HEK293 (cell line): ENCODE results near the gene EFEMP2.

Experiments used
- CTCF ChIA-PET: fragments of 350-600 bp; formaldehyde crosslinking; extraction: SDS; loops from one replicate; lab custom pipeline; 2021; ENCODE audit warnings: antibody characterized with exemption; lab: Yijun Ruan, JAX
- POLR2A ChIA-PET: fragments of 300-600 bp; formaldehyde crosslinking; extraction: SDS; loops from one replicate; lab custom pipeline; 2020; ENCODE audit warnings: antibody characterized with exemption, inconsistent platforms; lab: Yijun Ruan, JAX
- H3K27ac ChIP-seq: fragments of 200-500 bp; sonication (Bioruptor generic); 2 replicates; pipeline ENCODE4 v1.5.1; 2014; ENCODE audit warnings: low read depth, low read length, control low read depth, inconsistent platforms; ENCODE audit errors: extremely low read depth
- H3K36me3 ChIP-seq, 2 experiments: fragments of 200-500 bp in 1 of 2; sonication (Bioruptor generic) in 1 of 2; 1 replicate in 1 of 2; 2 replicates in 1 of 2; pipeline ENCODE4 v1.5.1; 2014 to 2017; ENCODE audit warnings: inconsistent platforms in 2 of 2, low read length in 2 of 2; ENCODE audit not compliant: control insufficient read depth in 2 of 2, insufficient read depth in 1 of 2
- H3K4me1 ChIP-seq: fragments of 200-500 bp; sonication (Bioruptor generic); 2 replicates; pipeline ENCODE4 v1.5.1; 2014; ENCODE audit warnings: mild to moderate bottlenecking, low read length, inconsistent platforms; ENCODE audit not compliant: control insufficient read depth, insufficient read depth
- H3K4me3 ChIP-seq: 2 replicates; pipeline ENCODE4 v1.5.1; 2011; ENCODE audit warnings: low read depth, mild to moderate bottlenecking, control low read depth, low read length, moderate library complexity
- H3K9me3 ChIP-seq: fragments of 200-500 bp; sonication (Bioruptor generic); 2 replicates; pipeline ENCODE4 v1.5.1; 2014; ENCODE audit warnings: low read depth, low read length, inconsistent platforms; ENCODE audit not compliant: control insufficient read depth, insufficient read depth
- PBX3 ChIP-seq: sonication (generic); formaldehyde crosslinking; IDR thresholded peaks from 2 replicates; pipeline ENCODE4 v1.8.1; 2022; ENCODE audit warnings: mild to moderate bottlenecking, moderate library complexity, missing genetic modification reagents
- REPIN1 ChIP-seq: fragments of 450-650 bp; formaldehyde crosslinking; IDR thresholded peaks from 2 replicates; pipeline ENCODE4 v1.5.1; 2017; ENCODE audit warnings: missing biosample characterization, missing genetic modification characterization, low read depth
- TSHZ1 ChIP-seq: fragments of 450-650 bp; formaldehyde crosslinking; IDR thresholded peaks from 2 replicates; pipeline ENCODE4 v1.5.1; 2016; ENCODE audit warnings: missing biosample characterization, missing genetic modification characterization, borderline replicate concordance
- ZFHX2 ChIP-seq: fragments of 450-650 bp; formaldehyde crosslinking; conservative IDR thresholded peaks from 2 replicates; pipeline ENCODE4 v1.5.1; 2016; ENCODE audit warnings: missing biosample characterization, missing genetic modification characterization
- ZNF121 ChIP-seq: fragments of 450-650 bp; formaldehyde crosslinking; IDR thresholded peaks from 2 replicates; pipeline ENCODE4 v1.5.1; 2016; ENCODE audit warnings: missing biosample characterization, missing genetic modification characterization
- ZNF19 ChIP-seq: fragments of 450-650 bp; formaldehyde crosslinking; IDR thresholded peaks from 2 replicates; pipeline ENCODE4; 2016; ENCODE audit warnings: missing biosample characterization, missing genetic modification characterization, low read depth
- ZNF280D ChIP-seq: fragments of 450-650 bp; formaldehyde crosslinking; IDR thresholded peaks from 2 replicates; pipeline ENCODE4 v1.5.1; 2016; ENCODE audit warnings: missing biosample characterization, missing genetic modification characterization
- ZNF37A ChIP-seq: fragments of 450-650 bp; IDR thresholded peaks from 2 replicates; pipeline ENCODE4 v1.5.1; 2018; ENCODE audit warnings: missing biosample characterization, missing genetic modification characterization
- ZNF510 ChIP-seq: fragments of 450-650 bp; formaldehyde crosslinking; IDR thresholded peaks from 2 replicates; pipeline ENCODE4 v1.5.1; 2018; ENCODE audit warnings: mild to moderate bottlenecking, missing genetic modification characterization, missing biosample characterization; ENCODE audit not compliant: insufficient replicate concordance
- ZNF560 ChIP-seq: fragments of 450-650 bp; formaldehyde crosslinking; IDR thresholded peaks from 2 replicates; pipeline ENCODE4 v1.5.1; 2017; ENCODE audit warnings: missing biosample characterization, missing genetic modification characterization, borderline replicate concordance
- ZNF596 ChIP-seq: fragments of 450-650 bp; IDR thresholded peaks from 2 replicates; pipeline ENCODE4 v1.5.0; 2018; ENCODE audit warnings: missing biosample characterization, mild to moderate bottlenecking, missing genetic modification characterization, moderate library complexity
- ZNF600 ChIP-seq: fragments of 450-650 bp; formaldehyde crosslinking; IDR thresholded peaks from 2 replicates; pipeline ENCODE4 v1.5.1; 2016; ENCODE audit warnings: missing biosample characterization, missing genetic modification characterization
- ZNF707 ChIP-seq: fragments of 450-650 bp; formaldehyde crosslinking; IDR thresholded peaks from 2 replicates; pipeline ENCODE4 v1.5.1; 2016; ENCODE audit warnings: missing biosample characterization, missing genetic modification characterization
- ZNF777 ChIP-seq: fragments of 450-650 bp; formaldehyde crosslinking; IDR thresholded peaks from 2 replicates; pipeline ENCODE4 v1.5.1; 2017; ENCODE audit warnings: missing biosample characterization, missing genetic modification characterization, borderline replicate concordance
- ZXDB ChIP-seq: fragments of 450-650 bp; formaldehyde crosslinking; IDR thresholded peaks from 2 replicates; pipeline ENCODE4 v1.5.1; 2016; ENCODE audit warnings: missing biosample characterization, missing genetic modification characterization
- TF ChIP-seq, protein P1 (sequence below): fragments of 450-650 bp; formaldehyde crosslinking; IDR thresholded peaks from 2 replicates; pipeline ENCODE4 v1.5.1; 2017; ENCODE audit warnings: missing biosample characterization, missing genetic modification characterization
- TF ChIP-seq, protein P2 (sequence below): fragments of 450-650 bp; formaldehyde crosslinking; IDR thresholded peaks from 2 replicates; pipeline ENCODE4 v1.5.1; 2016; ENCODE audit warnings: missing biosample characterization, missing genetic modification characterization

The EFEMP2 gene

DNA sequence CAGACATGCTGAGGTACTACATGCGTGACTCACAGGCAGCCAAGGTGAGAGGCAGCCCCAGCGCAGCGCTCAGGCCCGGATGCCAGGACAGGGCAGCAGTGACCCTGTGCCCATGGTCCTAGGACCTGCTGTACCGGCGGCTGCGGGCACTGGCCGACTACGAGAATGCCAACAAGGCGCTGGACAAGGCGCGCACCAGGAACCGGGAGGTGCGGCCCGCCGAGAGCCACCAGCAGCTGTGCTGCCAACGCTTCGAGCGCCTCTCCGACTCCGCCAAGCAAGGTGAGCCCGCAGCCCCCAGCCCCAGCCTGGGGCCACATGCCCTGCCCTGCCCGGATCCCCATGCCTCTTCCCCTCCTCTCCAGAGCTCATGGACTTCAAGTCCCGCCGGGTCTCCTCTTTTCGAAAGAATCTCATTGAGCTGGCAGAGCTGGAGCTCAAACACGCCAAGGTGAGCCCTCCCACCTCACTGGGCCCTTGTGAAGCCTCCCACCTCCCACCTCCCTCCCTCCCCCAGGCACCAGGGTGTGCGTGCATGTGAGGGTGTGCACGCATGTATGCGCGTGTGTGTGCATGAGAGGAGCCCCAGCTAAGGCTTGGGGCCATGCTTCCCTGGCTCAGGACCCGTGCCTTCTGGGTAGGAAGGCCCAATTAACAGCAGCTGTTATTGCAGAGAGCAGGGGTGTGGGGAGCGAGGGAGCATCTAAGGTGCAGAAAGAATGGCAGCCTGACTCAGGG lies 19.9 kb downstream of the EFEMP2 start:
- no peak overlapping the region for H3K27ac ChIP-seq
- peaks cover 0 to 56% of the 10 kb centered on the region in 2 experiments; a peak in 1 of 3 replicates for H3K36me3 ChIP-seq
- POLR2A ChIA-PET, result interaction anchor here (0.9 to 2.4 kb wide), 4 partner anchors 9 to 38 kb away, joined by 3 to 11 read pairs (median 4); partner anchors contain the start of gene CCDC85B
- H3K9me3 ChIP-seq, result no peaks in the 10 kb centered on the region
- H3K4me3 ChIP-seq, result no peak overlapping the region
- TF ChIP-seq REPIN1 (no peak), ZNF596 (tag by site-specific recombination) (no peak)
- TF ChIP-seq, protein P1, sequence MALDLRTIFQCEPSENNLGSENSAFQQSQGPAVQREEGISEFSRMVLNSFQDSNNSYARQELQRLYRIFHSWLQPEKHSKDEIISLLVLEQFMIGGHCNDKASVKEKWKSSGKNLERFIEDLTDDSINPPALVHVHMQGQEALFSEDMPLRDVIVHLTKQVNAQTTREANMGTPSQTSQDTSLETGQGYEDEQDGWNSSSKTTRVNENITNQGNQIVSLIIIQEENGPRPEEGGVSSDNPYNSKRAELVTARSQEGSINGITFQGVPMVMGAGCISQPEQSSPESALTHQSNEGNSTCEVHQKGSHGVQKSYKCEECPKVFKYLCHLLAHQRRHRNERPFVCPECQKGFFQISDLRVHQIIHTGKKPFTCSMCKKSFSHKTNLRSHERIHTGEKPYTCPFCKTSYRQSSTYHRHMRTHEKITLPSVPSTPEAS, result peak; percentile 46; the same call in 1 of the 2 replicates
- H3K4me1 ChIP-seq, result no peaks in the 10 kb centered on the region
- CTCF ChIA-PET, result interaction anchor here (0.6 to 4.5 kb wide), 7 partner anchors 10 to 312 kb away, joined by 3 to 22 read pairs (median 4); no protein-coding TSS in a partner anchor

GRCh38 chr11:65851811-65852507 lies 20.6 kb downstream of the EFEMP2 start:
- POLR2A ChIA-PET, result interaction anchor here (0.6 to 4.3 kb wide), 10 partner anchors 8 to 136 kb away, joined by 3 to 33 read pairs (median 4); partner anchors contain the start of genes CCDC85B, FIBP and MUS81

More at GRCh38 chr11:65851811-65852507, 20.6 kb downstream of the EFEMP2 start:
- CTCF ChIA-PET, result interaction anchor here (0.6 to 4.5 kb wide), 13 partner anchors 8 to 525 kb away, joined by 3 to 22 read pairs (median 3); partner anchors contain the start of genes KAT5 and MUS81
- TF ChIP-seq, protein P2, sequence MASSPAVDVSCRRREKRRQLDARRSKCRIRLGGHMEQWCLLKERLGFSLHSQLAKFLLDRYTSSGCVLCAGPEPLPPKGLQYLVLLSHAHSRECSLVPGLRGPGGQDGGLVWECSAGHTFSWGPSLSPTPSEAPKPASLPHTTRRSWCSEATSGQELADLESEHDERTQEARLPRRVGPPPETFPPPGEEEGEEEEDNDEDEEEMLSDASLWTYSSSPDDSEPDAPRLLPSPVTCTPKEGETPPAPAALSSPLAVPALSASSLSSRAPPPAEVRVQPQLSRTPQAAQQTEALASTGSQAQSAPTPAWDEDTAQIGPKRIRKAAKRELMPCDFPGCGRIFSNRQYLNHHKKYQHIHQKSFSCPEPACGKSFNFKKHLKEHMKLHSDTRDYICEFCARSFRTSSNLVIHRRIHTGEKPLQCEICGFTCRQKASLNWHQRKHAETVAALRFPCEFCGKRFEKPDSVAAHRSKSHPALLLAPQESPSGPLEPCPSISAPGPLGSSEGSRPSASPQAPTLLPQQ (tag by site-specific recombination), result no peak
- TF ChIP-seq ZNF37A, result no peak
- no peak for TF ChIP-seq TSHZ1 (tag by site-specific recombination)
- no peak for TF ChIP-seq ZXDB (tag by site-specific recombination)
- TF ChIP-seq ZNF121 (tag by site-specific recombination), result no peak
- TF ChIP-seq ZNF777 (tag by site-specific recombination), result no peak
- TF ChIP-seq ZNF560 (tag by site-specific recombination), result no peak
- no peak for TF ChIP-seq ZFHX2
- no peak for TF ChIP-seq ZNF280D (tag by site-specific recombination)
- TF ChIP-seq PBX3, result no peak
- no peak for TF ChIP-seq ZNF707 (tag by site-specific recombination)
- no peak for TF ChIP-seq ZNF510
- TF ChIP-seq ZNF19, result no peak
- no peak for TF ChIP-seq ZNF600 (tag by site-specific recombination)
- TF ChIP-seq, all 188 proteins: peak for 0
- Histone ChIP-seq H3K27ac (no peak overlapping the region), H3K4me3 (no peak overlapping the region), H3K36me3 (peaks cover 0 to 56% of the 10 kb centered on the region in 2 experiments; a peak in 1 of 3 replicates), H3K4me1 (no peaks in the 10 kb centered on the region), H3K9me3 (no peaks in the 10 kb centered on the region)
